GM21381 (cell line): ENCODE results near the gene LIN9.
"Not testable (repeated sequence)": the region's sequence is repeated elsewhere in the genome, so short reads cannot be mapped to it uniquely, and the experiment has no call there.

Source experiments
- ATAC-seq: cut with Tn5 transposase; IDR thresholded peaks from one replicate; pipeline ENCODE4 v1.9.1; 2021; ENCODE audit warnings: mild to moderate bottlenecking, moderate library complexity; ENCODE audit not compliant: unreplicated experiment

Gene LIN9

GRCh38 chr1:226276987-226277386, 32.0 kb downstream of the LIN9 start:
- no peak for ATAC-seq

DNA sequence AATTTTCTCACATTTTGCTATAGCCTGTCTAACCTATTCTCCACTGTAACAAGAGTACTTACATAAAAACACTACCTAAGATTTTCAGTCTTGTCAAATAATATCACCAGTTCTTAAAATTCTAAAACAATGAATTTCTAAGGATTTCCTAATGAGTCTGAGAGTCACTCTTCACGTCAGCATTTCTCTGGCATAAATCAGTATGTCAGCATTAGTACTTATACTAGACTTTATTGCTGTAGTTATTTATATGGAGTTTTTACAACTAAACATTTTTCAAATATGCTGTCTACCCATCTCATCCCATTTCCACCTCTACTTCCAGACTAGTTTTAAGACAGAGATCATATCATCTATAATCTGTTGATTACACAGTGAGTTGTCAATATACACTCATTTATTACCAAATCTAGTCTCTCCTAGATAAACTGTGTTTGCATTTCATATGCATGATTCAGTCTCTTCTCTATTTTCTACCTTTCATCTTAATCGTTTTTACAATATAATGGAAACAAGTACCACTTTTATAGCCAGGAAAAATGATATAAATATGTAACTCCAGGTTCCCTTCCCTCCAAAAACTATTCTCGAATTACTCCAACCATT, 32.8 kb downstream of the LIN9 start:
- ATAC-seq, result no peak

DNA sequence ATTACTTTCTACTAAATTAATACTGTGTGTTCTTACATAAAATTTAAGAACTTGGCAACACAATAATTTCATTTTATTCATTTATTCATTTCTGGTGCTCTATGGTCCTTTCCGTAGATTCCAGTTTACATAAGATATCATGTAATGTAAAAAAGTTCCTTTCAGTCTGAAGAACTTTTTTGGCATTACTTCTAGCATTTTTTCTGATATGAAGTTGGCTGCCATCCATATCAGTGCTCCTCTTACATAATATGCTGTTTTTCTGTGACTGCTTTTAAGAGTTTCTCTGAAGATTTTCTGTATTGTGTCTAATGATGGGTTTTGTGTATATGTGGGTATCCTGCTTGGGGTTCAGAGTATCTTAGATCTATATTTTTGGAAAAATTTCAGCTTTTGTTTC, 34.8 kb downstream of the LIN9 start:
- ATAC-seq, result no peak

- not testable (repeated sequence) for ATAC-seq
Measured at GRCh38 chr1:226272233-226272902, 36.6 kb downstream of the LIN9 start.

- no peak for ATAC-seq
Measured at GRCh38 chr1:226268421-226269124, 40.4 kb downstream of the LIN9 start.

- ATAC-seq, result no peak
Measured at GRCh38 chr1:226261818-226262217, 47.1 kb downstream of the LIN9 start.

DNA sequence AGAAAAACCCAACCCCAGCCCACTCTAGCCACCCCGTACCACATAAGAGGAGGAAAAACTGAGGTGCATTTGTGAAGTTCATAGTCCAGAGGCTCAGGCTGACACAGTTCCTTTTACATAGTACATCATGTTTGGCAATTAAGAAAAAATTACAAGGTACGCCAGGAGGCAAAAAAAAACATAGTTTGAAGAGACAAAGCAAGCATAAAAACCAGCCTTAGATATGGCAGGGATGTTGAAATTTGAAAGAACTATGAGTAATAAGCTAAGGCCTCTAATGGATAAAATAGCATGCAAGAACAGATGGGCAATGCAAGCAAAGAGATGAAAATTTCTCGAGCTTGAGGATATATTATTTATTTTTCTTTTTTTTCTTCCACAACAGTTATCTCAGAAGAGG, 53.6 kb downstream of the LIN9 start:
- no peak for ATAC-seq

- no peak for ATAC-seq
Measured at GRCh38 chr1:226253933-226254332, 55.0 kb downstream of the LIN9 start.

- not testable (repeated sequence) for ATAC-seq
Measured at GRCh38 chr1:226252841-226253240, 56.1 kb downstream of the LIN9 start.

DNA sequence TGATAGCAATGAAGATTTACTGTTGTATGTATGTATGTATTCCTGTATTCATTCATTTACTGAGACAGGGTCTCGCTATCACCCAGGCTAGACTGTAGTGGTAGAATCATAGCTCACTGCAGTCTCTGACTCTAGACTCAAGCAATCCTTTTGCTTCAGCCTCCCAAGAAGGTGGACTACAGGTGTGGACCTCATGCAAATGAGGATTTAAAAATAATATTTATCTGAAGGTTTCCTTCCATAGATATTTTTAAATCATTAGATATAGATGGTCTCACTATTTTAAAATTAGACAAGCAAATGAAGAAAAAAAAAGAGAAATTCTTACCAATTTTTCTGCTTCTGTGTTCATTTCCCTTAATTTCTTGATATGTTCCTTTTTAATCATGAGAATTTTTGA, 58.5 kb downstream of the LIN9 start:
- no peak for ATAC-seq

DNA sequence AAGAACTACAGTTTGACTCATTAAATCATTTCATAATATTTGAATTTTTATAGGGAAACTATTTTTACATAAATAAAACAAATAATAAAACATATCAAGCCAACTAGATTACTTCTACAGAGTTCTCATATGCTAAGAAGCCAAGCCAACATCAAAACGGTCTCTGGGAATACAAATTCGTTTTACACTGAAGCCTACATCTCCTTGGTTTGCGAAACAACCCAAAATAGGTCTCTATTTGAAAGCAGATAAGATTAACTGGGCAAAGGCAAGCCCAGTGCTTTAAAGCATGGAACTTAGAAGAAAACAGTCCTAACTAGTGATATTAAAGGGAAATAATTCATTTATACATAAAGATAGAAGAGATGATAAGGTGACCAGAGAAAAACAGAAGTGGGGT, 60.2 kb downstream of the LIN9 start:
- no peak for ATAC-seq

GRCh38 chr1:226248091-226248490, 60.9 kb downstream of the LIN9 start:
- no peak for ATAC-seq

DNA sequence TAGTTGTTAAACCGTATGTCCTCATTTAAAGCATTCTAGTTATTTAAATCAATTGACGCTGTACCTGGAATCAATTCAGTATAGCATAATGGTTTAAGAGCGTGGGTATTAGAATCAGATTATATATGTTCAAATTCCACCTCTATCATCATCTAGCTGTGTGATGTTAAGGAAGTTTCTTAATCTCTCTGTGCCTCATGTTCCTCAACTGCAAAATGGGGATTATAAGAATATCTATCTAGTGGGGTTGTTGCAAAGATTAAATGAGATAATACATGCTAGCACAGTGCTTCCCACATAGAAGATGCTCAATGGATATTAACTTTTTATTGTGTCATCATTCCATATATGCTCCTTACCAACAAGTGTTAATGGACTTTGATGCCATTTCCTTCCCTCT, 69.5 kb downstream of the LIN9 start:
- ATAC-seq, result no peak

GRCh38 chr1:226236826-226237225, 72.1 kb downstream of the LIN9 start:
- ATAC-seq, result no peak

DNA sequence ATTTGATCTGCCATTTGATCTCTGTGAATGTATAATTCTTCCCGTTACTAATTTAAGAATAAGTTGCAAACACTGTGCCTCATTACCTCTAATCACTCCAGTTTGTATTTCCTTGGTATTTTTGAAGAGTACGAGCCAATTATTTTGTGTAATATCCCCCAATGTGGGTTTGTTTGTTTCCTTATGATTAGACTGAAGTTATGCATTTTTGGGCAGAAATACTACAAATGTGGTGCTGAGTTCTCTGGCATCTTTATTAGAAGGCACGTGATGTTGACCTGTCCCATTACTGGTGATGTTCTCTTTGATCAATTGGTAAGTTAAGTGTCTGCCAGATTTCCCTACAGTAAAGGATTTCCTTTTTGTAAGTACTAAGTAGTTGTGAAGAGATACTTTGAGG, 75.2 kb downstream of the LIN9 start:
- no peak for ATAC-seq

GRCh38 chr1:226233293-226233692, 75.7 kb downstream of the LIN9 start:
- no peak for ATAC-seq

DNA sequence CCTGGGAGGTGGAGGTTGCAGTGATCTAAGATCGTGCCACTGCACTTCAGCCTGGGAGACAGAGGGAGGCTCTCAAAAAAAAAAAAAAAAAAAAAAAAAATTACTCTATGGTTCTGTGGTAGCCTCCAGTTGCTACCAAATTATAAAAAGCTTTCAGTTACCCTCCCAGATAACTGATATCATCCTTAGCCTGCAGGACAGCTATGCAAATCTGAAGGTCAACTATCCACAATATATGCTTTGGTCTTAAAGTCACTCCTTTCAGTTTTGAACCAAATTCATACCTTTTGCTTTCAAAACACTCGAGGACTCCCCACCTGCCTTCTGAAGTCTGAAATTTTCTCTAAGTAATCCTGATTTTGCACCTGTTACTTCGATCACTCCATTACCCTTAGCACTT, 82.4 kb downstream of the LIN9 start:
- no peak for ATAC-seq

DNA sequence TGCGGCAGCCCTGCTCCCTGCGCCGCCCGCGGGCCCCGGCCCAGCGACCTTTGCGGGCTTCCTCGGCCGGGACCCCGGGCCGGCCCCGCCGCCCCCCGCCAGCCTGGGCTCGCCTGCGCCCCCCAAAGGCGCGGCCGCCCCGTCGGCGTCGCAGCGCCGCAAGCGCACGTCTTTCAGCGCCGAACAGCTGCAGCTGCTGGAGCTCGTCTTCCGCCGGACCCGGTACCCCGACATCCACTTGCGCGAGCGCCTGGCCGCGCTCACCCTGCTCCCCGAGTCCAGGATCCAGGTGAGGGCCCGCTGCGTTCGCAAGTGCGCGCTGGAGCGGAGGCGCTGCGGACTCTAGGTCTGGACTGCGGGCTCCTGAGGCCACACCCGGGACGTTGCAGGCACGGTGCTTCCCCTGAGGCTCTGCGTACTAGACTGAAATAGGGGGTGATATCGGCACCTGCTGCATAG, 85.1 kb downstream of the LIN9 start:
- peak; percentile 51 for ATAC-seq

DNA sequence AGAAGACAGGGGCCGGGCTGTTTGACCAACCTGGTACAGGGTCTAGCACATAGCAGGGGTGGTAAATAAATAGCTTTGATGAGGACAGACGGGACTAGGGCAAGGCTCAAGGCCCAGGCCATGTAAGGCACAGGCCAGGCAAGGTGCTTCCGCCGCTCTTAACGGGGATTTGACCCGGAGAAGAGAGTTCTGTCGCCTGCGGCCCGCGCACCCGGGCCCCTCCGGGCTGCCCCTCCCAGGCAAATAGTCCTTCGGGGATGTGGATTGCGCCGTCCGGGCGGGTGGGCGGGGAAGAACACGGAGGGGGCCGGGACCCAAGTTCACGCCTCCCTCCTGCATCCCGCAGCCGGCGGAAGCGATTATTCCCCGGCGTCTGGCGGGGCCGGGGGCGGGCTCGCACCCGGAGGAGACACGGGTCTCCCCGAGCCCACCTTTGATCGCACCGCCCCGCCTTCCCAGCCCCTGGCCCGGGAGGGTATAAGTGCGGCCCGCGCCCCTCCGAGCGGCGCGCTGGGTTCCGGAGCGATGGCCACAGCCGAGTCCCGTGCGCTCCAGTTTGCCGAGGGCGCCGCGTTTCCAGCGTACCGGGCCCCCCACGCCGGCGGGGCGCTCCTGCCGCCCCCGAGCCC, 85.7 kb downstream of the LIN9 start, which contains the start of gene MIXL1:
TSS of gene MIXL1 (plus strand) at position 508 of the 629 bp plus-strand sequence. CDS start at position 526, 18 bp downstream.
- ATAC-seq, result peak; percentile 31

DNA sequence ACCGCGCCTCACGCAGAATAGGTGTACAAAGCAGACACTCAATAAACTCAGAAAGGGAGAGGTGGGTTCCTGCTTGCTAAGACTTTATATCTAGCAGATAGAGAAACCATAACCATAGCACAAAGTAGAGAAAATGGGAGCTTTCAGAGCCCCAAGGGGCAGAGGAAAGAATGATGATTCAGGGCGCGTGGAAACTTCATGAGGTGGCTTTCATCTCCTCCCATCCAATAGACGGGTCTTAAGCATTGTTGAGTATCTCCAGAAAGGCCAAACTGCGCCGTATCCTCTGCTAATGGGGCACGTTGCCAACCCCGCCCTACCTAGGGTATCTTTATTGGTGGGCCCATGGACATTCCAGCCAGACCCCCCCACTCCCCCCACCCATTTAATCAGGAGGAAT, 86.3 kb downstream of the LIN9 start:
- ATAC-seq, result no peak

DNA sequence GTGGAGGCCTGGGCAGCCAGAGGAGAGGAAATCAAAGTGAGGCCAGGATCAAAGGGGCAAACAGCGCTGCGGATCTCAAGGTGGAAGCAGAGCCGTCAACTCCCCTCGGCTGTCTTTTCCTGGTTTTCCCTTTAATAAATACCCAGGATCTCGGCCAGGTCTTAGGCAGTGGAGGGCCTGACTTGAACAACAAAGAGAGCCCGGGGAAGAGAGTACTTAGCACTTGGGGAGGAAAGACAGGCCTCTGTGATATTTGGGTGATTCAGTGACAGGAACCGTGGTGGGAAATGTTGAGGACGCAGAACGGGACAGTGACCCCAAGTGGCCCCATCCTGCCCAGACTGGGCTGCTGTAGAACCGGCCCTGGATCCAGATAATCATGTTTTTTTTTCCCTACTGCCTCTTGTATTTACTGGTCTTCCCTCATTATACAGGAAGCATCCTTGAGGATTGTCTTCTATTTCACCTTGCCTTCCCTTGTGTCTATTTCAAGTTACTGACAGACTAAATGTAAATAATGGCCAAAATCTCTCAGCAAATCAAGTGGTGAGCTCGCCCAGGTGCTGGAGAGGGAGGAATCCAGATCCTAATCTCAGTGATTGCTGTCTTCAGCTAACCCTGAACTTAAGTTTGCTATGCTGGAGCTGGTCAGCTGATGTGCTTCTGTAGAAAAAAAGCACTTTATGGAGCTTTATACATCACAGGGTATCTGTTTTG, 88.3 kb downstream of the LIN9 start:
- ATAC-seq, result no peak
